Measurements from ENCODE around the gene LDLRAD4. TPM values are rescaled to one million over a fixed set of nuclear protein-coding genes. Genes with fewer than 3 reads are reported as not detected.

Gene LDLRAD4
- total RNA-seq, 1 experiment from 2014 or later: 1.7 TPM

GRCh38 chr18:13306583-13306982 lies 88.0 kb downstream of the LDLRAD4 start:
- BruUV-seq (replicated peaks): no TSS peak
- CTCF ChIA-PET: no interaction called here
- intact Hi-C loops (cut with micrococcal nuclease; ENCODE audit: unreplicated experiment): no loop called here

DNA sequence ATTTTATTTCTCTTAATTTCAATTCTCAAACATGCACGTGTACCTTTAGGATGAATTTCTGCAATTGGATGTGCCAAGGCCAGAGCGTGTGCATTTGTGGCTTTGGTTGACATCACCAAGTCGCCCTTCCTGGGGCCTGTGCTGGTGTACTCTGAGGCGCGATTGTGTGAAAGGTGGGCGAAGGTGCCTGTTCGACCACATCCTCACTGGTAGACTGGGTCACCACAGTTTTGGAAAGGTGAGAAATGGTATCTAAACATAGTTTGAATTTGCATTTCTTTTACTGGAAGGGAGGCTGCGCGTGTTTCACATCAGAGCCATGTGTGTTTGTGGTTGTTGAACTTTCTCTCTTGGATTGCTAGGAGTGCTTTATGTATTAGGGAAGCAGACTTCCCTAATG lies 89.8 kb downstream of the LDLRAD4 start:
- intact Hi-C loops (cut with micrococcal nuclease; ENCODE audit: unreplicated experiment): no loop called here
- Histone ChIP-seq H3K79me2 (ENCODE audit: low read depth) (no peaks in the 10 kb centered on the region), H3K27me3 (ENCODE audit: insufficient read depth, low read depth) (peaks cover 78% of the 10 kb centered on the region)

More at GRCh38 chr18:13306583-13306982, 88.0 kb downstream of the LDLRAD4 start:
- Histone ChIP-seq H3K4me3 (no peak overlapping the region), H3K9me3 (ENCODE audit: insufficient read depth, low read depth) (no peaks in the 10 kb centered on the region), H3K27me3 (ENCODE audit: insufficient read depth, low read depth) (peaks cover 78% of the 10 kb centered on the region), H3K27ac (no peak overlapping the region), H3K4me1 (replicated peaks; ENCODE audit: insufficient read depth) (no peaks in the 10 kb centered on the region), H3K9me2 (ENCODE audit: insufficient read depth) (no peaks in the 10 kb centered on the region), H3K79me2 (ENCODE audit: low read depth) (no peaks in the 10 kb centered on the region), H3K4me2 (no peak overlapping the region), H3K36me3 (ENCODE audit: low read depth) (no peaks in the 10 kb centered on the region), H2AFZ (no peak overlapping the region), H3F3A (ENCODE audit: insufficient read depth, low read depth) (no peaks in the 10 kb centered on the region), H4K20me1 (ENCODE audit: insufficient read depth) (no peaks in the 10 kb centered on the region)
- DNase-seq: no peak
- POLR2A ChIA-PET (ENCODE audit: unreplicated experiment): no interaction called here
- no peak for TF ChIP-seq EZH2 (IDR thresholded peaks at IDR 0.05; ENCODE audit: low read depth)
- no peak for TF ChIP-seq CTCF (conservative IDR thresholded peaks at IDR 0.05)

GRCh38 chr18:13309031-13309747 lies 90.6 kb downstream of the LDLRAD4 start:
- CTCF ChIA-PET: no interaction called here
- H3K9me3 ChIP-seq (ENCODE audit: insufficient read depth, low read depth): no peaks in the 10 kb centered on the region; the same call in 1 of the 2 replicates
- no peaks in the 10 kb centered on the region for H3K9me2 ChIP-seq (ENCODE audit: insufficient read depth)
- H4K20me1 ChIP-seq (ENCODE audit: insufficient read depth): no peaks in the 10 kb centered on the region; the same call in 1 of the 2 replicates
- H2AFZ ChIP-seq: no peak overlapping the region
- no peaks in the 10 kb centered on the region for H3K79me2 ChIP-seq (ENCODE audit: low read depth)
- POLR2A ChIA-PET (ENCODE audit: unreplicated experiment): no interaction called here
- intact Hi-C loops (cut with micrococcal nuclease; ENCODE audit: unreplicated experiment): no loop called here
- peaks cover 78% of the 10 kb centered on the region for H3K27me3 ChIP-seq (ENCODE audit: insufficient read depth, low read depth)
- no TSS peak for BruUV-seq (replicated peaks)
- H3K4me2 ChIP-seq: no peak overlapping the region
- H3K4me3 ChIP-seq: no peak overlapping the region
- no peak for DNase-seq
- TF ChIP-seq EZH2 (IDR thresholded peaks at IDR 0.05; ENCODE audit: low read depth) (no peak), CTCF (conservative IDR thresholded peaks at IDR 0.05) (no peak)
- no peaks in the 10 kb centered on the region for H3K4me1 ChIP-seq (replicated peaks; ENCODE audit: insufficient read depth)
- no peaks in the 10 kb centered on the region for H3F3A ChIP-seq (ENCODE audit: insufficient read depth, low read depth)
- H3K27ac ChIP-seq: no peak overlapping the region
- no peaks in the 10 kb centered on the region for H3K36me3 ChIP-seq (ENCODE audit: low read depth)

More for the DNA sequence above, 89.8 kb downstream of the LDLRAD4 start:
- H3K36me3 ChIP-seq (ENCODE audit: low read depth): no peaks in the 10 kb centered on the region
- H2AFZ ChIP-seq: no peak overlapping the region
- POLR2A ChIA-PET (ENCODE audit: unreplicated experiment): no interaction called here
- no peak overlapping the region for H3K4me3 ChIP-seq
- CTCF ChIA-PET: no interaction called here
- DNase-seq: no peak
- H3K4me2 ChIP-seq: no peak overlapping the region
- no peak for TF ChIP-seq CTCF (conservative IDR thresholded peaks at IDR 0.05)
- no peak for TF ChIP-seq EZH2 (IDR thresholded peaks at IDR 0.05; ENCODE audit: low read depth)
- H3K27ac ChIP-seq: no peak overlapping the region
- H3F3A ChIP-seq (ENCODE audit: insufficient read depth, low read depth): no peaks in the 10 kb centered on the region
- no peaks in the 10 kb centered on the region for H4K20me1 ChIP-seq (ENCODE audit: insufficient read depth)
- no peaks in the 10 kb centered on the region for H3K9me3 ChIP-seq (ENCODE audit: insufficient read depth, low read depth)
- H3K4me1 ChIP-seq (replicated peaks; ENCODE audit: insufficient read depth): no peaks in the 10 kb centered on the region
- no TSS peak for BruUV-seq (replicated peaks)
- H3K9me2 ChIP-seq (ENCODE audit: insufficient read depth): no peaks in the 10 kb centered on the region

Measured in PC-9 (cell line).